Ishikawa (cell line): ENCODE data around the gene PER2.
A peak's percentile ranks its signal among the peaks of the same experiment; 100 is the strongest.

Experiments used
- CEBPB ChIP-seq: IDR thresholded peaks from 2 replicates; pipeline ENCODE4 v1.6.1; 2012
- EGR1 ChIP-seq: IDR thresholded peaks from 2 replicates; pipeline ENCODE4 v1.6.1; 2012
- EP300 ChIP-seq: IDR thresholded peaks from 2 replicates; pipeline ENCODE4 v1.6.1; 2012; ENCODE audit warnings: borderline replicate concordance
- FOXM1 ChIP-seq: IDR thresholded peaks from 2 replicates; pipeline ENCODE4 v1.6.1; 2012; ENCODE audit warnings: low read depth, borderline replicate concordance
- NFIC ChIP-seq: IDR thresholded peaks from 2 replicates; pipeline ENCODE4 v1.6.1; 2012
- RAD21 ChIP-seq: IDR thresholded peaks from 2 replicates; pipeline ENCODE4 v1.6.1; 2012; ENCODE audit warnings: low read depth
- TAF1 ChIP-seq: IDR thresholded peaks from 2 replicates; pipeline ENCODE4 v1.6.1; 2012; ENCODE audit warnings: low read depth, mild to moderate bottlenecking
- TCF12 ChIP-seq: IDR thresholded peaks from 2 replicates; pipeline ENCODE4 v1.6.1; 2012; ENCODE audit warnings: low read depth
- TEAD4 ChIP-seq: IDR thresholded peaks from 2 replicates; pipeline ENCODE4 v1.6.1; 2012
- USF1 ChIP-seq: IDR thresholded peaks from 2 replicates; pipeline ENCODE4 v1.6.1; 2012
- YY1 ChIP-seq: IDR thresholded peaks from 2 replicates; pipeline ENCODE4 v1.6.1; 2012; ENCODE audit warnings: low read depth
- ZBTB7A ChIP-seq: IDR thresholded peaks from 2 replicates; pipeline ENCODE4 v1.6.1; 2012; ENCODE audit warnings: low read depth
- TF ChIP-seq, protein P1 (sequence below): IDR thresholded peaks from 2 replicates; pipeline ENCODE4 v1.6.1; 2012
- TF ChIP-seq, protein P2 (sequence below): IDR thresholded peaks from 2 replicates; pipeline ENCODE4 v1.6.1; 2012; ENCODE audit warnings: low read depth, mild to moderate bottlenecking

The PER2 gene

GRCh38 chr2:238226698-238227586, 61.5 kb downstream of the PER2 start:
- TF ChIP-seq TCF12 (no peak), CEBPB (no peak), NFIC (no peak), YY1 (no peak), USF1 (no peak)

GRCh38 chr2:238225911-238226697, 62.3 kb downstream of the PER2 start:
- TF ChIP-seq NFIC (peak; percentile 31; the same call in 1 of the 2 replicates), ZBTB7A (no peak)

DNA sequence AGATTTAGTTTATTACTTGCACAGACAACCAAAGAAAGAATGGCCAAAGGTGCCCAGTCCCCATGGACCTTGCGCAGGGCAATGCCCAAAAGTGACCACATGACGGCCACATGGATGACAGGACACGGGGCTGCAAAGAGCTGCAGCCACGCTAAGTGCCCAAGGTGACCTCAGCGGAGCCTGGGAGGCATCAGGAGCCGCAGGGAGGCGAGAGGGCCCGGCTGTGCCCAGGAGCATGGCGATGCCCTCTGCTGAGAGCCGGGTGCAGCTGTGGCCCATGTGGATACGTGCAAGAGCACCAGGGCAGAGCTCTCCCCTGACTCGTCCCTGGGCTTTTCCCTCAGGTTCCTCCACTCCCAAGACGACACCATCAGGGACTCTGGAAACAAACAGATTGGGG, 63.3 kb downstream of the PER2 start:
- TF ChIP-seq, protein P1, sequence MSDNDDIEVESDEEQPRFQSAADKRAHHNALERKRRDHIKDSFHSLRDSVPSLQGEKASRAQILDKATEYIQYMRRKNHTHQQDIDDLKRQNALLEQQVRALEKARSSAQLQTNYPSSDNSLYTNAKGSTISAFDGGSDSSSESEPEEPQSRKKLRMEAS = no peak
- TF ChIP-seq TCF12 = no peak
- TF ChIP-seq, protein P2, sequence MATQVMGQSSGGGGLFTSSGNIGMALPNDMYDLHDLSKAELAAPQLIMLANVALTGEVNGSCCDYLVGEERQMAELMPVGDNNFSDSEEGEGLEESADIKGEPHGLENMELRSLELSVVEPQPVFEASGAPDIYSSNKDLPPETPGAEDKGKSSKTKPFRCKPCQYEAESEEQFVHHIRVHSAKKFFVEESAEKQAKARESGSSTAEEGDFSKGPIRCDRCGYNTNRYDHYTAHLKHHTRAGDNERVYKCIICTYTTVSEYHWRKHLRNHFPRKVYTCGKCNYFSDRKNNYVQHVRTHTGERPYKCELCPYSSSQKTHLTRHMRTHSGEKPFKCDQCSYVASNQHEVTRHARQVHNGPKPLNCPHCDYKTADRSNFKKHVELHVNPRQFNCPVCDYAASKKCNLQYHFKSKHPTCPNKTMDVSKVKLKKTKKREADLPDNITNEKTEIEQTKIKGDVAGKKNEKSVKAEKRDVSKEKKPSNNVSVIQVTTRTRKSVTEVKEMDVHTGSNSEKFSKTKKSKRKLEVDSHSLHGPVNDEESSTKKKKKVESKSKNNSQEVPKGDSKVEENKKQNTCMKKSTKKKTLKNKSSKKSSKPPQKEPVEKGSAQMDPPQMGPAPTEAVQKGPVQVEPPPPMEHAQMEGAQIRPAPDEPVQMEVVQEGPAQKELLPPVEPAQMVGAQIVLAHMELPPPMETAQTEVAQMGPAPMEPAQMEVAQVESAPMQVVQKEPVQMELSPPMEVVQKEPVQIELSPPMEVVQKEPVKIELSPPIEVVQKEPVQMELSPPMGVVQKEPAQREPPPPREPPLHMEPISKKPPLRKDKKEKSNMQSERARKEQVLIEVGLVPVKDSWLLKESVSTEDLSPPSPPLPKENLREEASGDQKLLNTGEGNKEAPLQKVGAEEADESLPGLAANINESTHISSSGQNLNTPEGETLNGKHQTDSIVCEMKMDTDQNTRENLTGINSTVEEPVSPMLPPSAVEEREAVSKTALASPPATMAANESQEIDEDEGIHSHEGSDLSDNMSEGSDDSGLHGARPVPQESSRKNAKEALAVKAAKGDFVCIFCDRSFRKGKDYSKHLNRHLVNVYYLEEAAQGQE = no peak
- TF ChIP-seq RAD21 = no peak
- no peak for TF ChIP-seq EGR1
- TF ChIP-seq EP300 = no peak

DNA sequence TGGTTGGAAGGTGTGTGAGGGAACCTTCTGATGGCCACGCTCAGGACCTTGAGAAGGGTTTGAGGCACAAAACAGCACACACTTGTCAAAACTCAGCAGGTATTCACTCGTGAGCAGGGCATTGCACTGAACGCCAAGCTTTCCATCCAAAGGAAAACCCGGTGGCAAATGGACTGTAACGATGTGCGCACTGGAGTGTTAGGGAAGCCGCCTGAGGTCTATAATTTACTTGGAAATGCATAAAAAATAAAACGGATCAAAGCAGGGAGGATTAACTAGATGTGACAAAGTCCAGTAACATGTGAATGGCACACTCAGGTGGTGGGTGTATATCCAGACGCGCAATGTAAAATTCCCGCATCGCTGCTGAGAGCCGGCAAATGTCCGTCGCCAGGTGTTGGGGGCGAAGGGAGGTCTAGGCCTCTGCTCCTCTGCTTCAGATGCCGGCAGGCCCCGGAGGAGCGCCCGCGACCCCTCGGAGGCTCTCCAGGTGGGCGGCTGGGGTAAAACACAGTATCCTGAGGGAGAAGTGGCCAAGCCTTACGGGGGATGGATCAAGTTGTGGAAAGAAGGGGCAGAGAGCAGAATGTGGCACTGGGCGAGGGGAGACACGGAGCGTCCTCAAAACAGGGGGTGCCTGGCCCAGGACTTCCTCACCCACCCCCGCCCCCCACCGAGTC, 63.9 kb downstream of the PER2 start:
- TF ChIP-seq, protein P1 = no peak
- TF ChIP-seq, protein P2 = no peak
- TF ChIP-seq YY1 = no peak
- TF ChIP-seq FOXM1 = no peak
- TF ChIP-seq TAF1 = no peak
- no peak for TF ChIP-seq ZBTB7A
- TF ChIP-seq EP300 = no peak

DNA sequence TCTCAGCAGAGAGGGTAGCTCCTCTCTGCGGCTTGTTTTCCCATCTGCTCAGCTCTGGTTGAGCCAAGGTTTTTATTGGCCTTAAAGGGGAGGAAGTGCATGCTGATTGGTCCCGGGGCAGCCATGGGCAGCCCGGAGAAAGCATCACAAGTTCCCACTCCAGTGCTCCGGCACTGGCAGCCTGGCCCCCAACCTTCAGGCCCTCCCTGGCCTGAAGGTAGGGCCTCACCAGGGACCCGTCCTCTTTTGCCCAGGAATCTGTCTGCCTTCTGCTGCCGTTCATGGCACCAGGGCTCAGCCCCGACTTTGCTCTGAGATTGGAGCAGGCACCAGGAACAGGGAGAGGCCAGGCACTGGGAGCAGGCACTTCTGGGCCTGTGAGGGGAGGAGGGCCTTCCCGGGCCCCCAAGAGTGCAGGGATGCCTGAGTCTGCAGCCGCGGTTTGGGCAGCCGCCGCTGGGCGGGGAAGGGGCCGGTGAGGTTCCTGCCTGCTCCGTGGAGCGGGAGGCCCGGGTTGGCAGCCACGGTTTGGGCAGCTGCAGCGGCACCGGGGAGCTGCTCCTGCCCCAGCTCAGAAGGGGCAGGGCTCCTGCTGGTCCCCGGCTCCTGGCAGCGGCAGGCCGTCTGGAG, 67.4 kb downstream of the PER2 start:
- no peak for TF ChIP-seq ZBTB7A
- TF ChIP-seq TEAD4 = no peak
- TF ChIP-seq, protein P1 = no peak
- TF ChIP-seq NFIC = no peak
- TF ChIP-seq TAF1 = no peak
- no peak for TF ChIP-seq YY1

DNA sequence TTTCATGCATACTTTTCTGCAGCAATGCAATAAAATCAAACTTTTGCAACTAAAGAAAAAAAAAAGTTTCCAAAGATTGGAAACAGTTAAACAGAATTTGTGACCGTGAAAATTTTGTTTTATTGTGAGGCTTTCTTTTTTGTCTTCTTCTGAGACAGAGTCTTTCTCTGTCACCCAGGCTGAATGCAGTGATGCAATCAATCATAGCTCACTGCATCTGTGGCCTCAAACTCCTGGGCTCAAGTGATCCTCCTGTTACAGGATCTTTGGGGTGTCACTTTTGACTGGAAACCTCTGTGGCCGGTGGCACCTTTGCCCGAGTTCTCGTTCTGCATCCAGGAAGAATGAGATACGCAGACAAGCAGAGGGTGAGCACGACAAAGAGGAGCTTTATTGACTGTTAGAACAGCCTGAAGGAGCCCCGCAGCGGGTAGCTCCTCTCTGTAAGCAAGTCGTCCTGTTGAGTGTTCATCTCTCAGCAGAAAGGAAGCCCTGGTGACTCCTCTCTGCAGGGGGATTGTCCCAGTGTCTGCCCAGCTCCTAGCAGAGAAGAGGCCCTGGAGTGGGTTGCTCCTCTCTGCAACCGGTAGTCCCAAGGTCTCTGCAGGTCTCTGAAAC, 68.0 kb downstream of the PER2 start:
- TF ChIP-seq TCF12 (no peak), EGR1 (no peak), RAD21 (no peak), ZBTB7A (no peak), TAF1 (no peak), NFIC (no peak), TEAD4 (no peak), USF1 (no peak), CEBPB (no peak), EP300 (no peak), FOXM1 (no peak)
- TF ChIP-seq, protein P2 = no peak
- TF ChIP-seq, protein P1 = no peak
